ENCODE data around the gene DDX31. TPM values are rescaled to one million over a fixed set of nuclear protein-coding genes. Genes with fewer than 3 reads are reported as not detected.

The DDX31 gene
- total RNA-seq, 1 experiment from 2014 or later: 26.2 TPM

- ATAC-seq (no peak), DNase-seq (ENCODE audit: low spot score) (no peak)
- H3K36me3 Mint-ChIP-seq: peaks cover 3% of the 10 kb centered on the region
- no peak overlapping the region for H3K4me3 Mint-ChIP-seq
- H3K9me3 Mint-ChIP-seq: peaks cover 10% of the 10 kb centered on the region
- CTCF ChIA-PET: interaction anchor here (0.6 to 9.5 kb wide), 5 partner anchors 13 to 154 kb away, joined by 3 to 63 read pairs (median 4); partner anchors contain the start of gene CFAP77
- POLR2A ChIA-PET: no interaction called here
- H3K27me3 Mint-ChIP-seq (ENCODE audit: low read depth): no peaks in the 10 kb centered on the region
- H3K4me1 Mint-ChIP-seq: peaks cover 12% of the 10 kb centered on the region
- no peak overlapping the region for H3K27ac Mint-ChIP-seq
- TF ChIP-seq ELF4 (CRISPR knock-in tag; IDR thresholded peaks at IDR 0.05; ENCODE audit: low read depth) (no peak), ARID4B (CRISPR knock-in tag; IDR thresholded peaks at IDR 0.05; ENCODE audit: borderline replicate concordance) (no peak), FOXK1 (CRISPR knock-in tag; IDR thresholded peaks at IDR 0.05) (no peak), KAT7 (CRISPR knock-in tag; IDR thresholded peaks at IDR 0.05; ENCODE audit: borderline replicate concordance) (no peak)
Measured at GRCh38 chr9:132564526-132564925, 105.3 kb downstream of the DDX31 start.

- peaks cover 14% of the 10 kb centered on the region for H3K9me3 Mint-ChIP-seq
- no peak overlapping the region for H3K27ac Mint-ChIP-seq
Measured at GRCh38 chr9:132562306-132562573, 107.5 kb downstream of the DDX31 start.

More at GRCh38 chr9:132562306-132562573, 107.5 kb downstream of the DDX31 start:
- no peak overlapping the region for H3K4me3 Mint-ChIP-seq
- ATAC-seq: no peak
- TF ChIP-seq FOXJ3 (CRISPR knock-in tag; IDR thresholded peaks at IDR 0.05; ENCODE audit: borderline replicate concordance) (no peak), ERG (CRISPR knock-in tag; IDR thresholded peaks at IDR 0.05) (no peak), CTCF (IDR thresholded peaks at IDR 0.05) (no peak), USF2 (CRISPR knock-in tag; IDR thresholded peaks at IDR 0.05) (no peak), ZNF512 (CRISPR knock-in tag; IDR thresholded peaks at IDR 0.05; ENCODE audit: borderline replicate concordance) (no peak)
- CTCF ChIA-PET: interaction anchor here (9.5 kb wide), 1 partner anchor 16 kb away, joined by 63 read pairs; no protein-coding TSS in a partner anchor
- no peaks in the 10 kb centered on the region for H3K27me3 Mint-ChIP-seq (ENCODE audit: low read depth)
- POLR2A ChIA-PET: no interaction called here
- peaks cover 9% of the 10 kb centered on the region for H3K36me3 Mint-ChIP-seq
- no peak for DNase-seq (ENCODE audit: low spot score)
- H3K4me1 Mint-ChIP-seq: peaks cover 12% of the 10 kb centered on the region

All from WTC11 (cell line).